ENCODE results near the gene ADK.
"Not testable (repeated sequence)": the region's sequence is repeated elsewhere in the genome, so short reads cannot be mapped to it uniquely, and the experiment has no call there.

ADK gene

DNA sequence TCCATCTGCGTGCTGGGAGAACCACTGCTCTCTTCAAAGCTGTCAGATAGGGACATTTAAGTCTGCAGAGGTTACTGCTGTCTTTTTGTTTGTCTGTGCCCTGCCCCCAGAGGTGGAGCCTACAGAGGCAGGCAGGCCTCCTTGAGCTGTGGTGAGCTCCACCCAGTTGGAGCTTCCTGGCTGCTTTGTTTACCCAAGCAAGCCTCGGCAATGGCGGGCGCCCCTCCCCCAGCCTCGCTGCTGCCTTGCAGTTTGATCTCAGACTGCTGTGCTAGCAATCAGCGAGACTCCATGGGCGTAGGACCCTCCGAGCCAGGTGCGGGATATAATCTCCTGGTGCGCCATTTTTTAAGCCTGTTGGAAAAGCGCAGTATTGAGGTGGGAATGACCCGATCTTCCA lies 422.5 kb downstream of the ADK start:
- not testable (repeated sequence) for DNase-seq

DNA sequence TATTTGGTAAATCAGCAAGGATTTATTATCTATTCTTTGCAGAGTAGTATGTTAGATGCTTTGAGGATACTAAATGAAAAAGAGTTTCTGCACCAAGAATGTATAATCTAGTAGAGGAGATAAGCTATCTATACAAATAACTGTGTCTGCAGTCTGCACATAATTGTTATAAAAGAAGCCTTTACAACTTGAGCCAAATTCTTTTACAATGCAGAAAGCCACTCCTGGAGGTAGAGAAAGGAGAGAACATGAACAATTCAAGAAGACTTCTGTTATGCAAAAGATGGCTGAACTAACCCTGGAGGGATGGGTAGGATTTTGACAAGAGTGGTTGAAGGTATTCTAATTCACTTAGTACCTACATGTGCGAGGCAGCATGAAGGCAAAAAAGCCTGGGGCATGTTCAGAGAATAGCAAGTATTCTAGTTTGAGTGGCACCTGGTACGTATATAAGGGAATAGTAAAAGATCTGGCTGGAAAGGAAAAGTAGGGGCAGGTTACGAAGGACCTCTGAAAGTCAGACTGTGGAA lies 424.2 kb downstream of the ADK start:
- no peak for DNase-seq

DNA sequence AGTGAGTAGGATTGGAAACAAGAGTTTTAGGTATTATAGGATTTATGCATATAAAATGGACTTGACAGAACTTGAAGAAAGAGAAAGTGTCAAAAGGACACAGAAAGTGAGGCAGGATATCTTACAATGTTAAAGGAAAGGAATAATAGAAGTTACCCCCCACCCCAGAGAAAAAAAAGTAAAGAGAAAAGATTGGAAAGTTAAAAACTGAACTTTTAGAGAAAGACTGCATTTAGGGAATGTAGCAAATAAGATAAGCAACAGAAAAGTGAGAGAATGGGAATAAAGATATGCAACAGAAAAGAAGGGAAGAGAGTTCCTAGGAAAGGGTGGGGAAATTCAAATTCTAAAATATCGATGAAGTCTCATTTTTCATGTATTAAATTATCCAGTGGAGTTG lies 424.9 kb downstream of the ADK start:
- no peak for DNase-seq

DNA sequence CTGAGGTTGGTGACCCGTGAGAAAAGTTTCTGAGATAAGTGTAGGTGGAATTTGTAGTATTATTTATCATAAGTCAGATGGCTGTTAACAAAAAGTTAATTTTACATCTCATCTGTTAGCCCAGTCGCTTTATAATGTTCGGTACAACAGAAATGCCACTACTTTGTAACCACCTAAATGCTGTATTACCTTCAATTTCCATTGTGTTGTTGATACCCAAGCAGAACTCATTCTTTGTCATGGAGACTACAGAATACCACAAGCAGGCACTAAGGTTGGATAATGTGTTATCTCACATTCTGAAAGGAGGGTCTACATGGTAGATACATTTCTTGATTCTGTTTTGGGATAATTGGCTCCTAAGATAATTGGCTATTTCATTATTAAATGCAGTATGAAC lies 425.6 kb downstream of the ADK start:
- no peak for DNase-seq

DNA sequence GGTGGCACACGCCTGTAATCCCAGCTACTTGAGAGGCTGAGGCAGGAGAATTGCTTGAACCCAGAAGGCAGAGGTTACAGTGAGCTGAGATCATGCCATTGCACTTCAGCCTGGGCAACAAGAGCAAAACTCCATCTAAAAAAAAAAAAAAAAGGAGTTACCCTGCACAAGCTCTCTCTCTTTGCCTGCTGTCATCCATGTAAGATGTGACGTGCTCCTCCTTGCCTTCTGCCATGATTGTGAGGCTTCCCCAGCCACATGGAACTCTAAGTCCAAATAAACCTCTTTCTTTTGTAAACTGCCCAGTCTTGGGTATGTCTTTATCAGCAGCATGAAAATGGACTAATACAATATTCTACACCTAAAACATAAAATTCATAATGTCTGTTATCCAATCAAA lies 429.4 kb downstream of the ADK start:
- not testable (repeated sequence) for DNase-seq

DNA sequence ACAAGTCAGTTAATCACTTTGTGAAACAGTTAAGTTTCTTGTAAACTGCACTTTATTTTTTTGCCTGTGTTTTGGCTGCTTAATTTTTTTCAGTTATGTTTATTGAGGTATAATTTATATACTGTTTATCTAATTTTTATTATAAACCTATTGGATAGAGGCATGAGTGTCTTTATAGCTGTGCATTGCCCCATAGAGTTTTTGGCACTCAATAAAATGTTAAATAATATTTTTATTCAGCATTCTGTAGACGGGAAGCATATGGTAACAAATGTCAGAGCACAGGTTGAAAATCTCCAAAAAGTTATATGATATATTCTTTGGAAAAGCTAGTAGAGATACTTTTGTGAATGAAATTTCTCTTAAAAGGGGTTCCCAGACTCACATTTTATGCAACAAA lies 431.5 kb downstream of the ADK start:
- DNase-seq: no peak

DNA sequence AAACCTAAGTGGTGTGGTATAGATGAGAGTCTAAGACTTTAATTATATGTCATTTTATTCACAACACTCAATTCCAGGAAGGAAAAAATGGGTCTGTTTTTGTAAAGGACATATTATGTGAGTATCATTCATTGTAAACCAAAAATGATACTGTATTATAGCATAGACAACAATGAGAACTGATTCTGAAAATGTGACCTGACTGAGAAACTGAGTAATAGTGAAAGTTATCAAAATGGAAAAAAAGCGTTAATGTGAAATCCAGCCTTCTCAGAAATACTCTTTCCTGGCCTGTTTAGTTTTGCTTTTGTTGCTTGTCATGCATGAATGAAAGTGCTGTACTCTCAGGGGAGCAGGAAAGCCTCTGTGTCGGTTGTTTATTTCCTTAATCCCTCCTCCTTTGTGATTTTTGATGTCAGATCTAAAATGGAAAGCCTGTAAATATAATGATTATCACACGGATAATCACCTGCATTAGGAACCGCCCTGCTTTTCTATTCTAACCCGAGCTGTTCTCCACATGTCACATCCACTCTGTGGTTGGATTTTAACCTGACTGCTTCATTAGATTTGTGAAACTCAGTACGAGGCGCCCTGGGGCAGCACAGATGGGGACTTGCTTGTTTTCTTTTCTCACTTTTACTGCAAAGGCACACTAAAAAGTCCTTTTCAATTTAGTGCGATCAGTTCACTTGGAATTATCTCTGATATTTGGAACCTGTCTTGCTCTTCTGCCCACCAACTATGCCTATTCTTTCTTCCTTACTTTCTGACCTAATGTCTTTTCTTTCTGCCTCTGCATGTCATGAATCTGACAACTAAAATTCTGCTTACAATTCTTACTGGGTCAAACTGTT lies 434.4 kb downstream of the ADK start:
- no peak for DNase-seq

DNA sequence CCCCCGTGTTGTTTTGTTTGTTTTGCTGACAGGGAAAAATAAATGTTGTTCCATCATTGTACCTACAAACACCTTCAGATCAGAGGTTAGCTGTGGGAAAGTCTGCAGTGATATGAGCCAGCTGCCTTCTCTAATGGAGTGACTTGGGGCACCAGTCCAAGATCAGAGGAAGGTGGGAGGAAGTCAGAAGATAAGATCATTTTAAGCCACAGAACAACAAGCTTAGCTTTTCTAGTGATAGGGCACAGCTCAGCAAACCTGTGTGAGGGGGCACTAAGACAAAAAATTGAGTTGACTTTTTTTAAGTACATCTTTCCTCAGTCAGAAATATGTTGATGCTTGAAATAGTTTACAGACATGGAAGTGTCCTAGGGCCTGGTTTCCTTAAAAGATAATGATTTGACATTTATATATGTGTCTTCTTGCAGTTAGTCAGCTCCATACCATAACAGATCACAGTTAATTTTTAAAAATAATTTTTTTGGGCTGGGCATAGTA lies 435.1 kb downstream of the ADK start:
- no peak for DNase-seq

DNA sequence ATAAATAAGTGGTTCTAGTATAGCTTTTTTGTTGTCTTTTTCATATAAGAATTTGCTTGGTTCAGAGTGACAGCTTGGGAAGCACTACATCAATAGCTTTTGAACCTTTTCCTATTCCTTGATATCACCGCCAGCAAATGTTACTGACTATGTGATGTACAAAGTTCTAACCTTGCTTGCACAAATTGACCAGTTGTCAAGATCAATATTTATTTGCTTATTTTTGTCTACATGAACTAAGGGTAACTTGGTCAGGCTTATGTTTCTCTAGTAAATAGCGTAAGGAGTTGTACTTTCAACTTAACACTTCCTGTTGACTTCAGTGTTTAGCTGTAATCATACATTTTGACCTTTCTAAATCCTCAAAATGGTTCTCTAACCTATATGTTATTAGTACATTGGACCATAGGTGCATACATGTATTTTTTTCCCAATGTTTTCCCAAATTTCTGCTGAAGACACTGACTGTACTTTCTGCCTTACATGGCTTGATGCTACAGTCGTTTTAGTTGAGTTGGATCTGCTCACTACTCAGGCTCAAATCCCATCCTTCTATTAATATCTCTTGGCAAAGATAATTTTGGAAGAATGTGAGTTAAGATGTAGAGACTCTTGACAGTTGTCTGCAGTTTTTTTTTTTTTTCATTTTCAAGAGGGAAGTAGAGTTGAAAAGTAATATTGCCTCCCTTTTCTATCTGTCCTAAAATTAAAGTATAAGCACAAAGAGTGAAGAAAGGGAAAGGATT lies 436.3 kb downstream of the ADK start:
- DNase-seq: no peak

DNA sequence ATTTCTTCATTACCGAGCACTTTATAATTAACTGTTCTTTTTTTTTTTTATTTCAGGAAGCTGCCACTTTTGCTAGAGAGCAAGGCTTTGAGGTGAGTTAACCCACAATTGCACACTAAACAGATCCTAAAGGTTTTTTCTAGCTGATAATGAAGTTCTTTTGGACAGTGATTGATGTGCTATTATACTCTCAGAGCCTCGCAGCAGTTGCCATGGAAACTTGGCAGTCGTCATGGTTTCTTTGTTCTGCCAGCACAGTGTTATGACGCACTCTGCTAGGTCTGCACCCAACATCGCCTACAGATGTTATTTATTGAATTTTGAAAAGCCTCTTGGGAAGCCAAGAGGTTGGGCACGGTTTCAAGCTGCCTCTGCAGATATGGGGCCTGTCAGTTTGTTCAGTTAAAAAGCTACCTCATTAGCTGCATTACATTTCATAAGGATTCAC lies 438.2 kb downstream of the ADK start:
- DNase-seq: peak; percentile 98

DNA sequence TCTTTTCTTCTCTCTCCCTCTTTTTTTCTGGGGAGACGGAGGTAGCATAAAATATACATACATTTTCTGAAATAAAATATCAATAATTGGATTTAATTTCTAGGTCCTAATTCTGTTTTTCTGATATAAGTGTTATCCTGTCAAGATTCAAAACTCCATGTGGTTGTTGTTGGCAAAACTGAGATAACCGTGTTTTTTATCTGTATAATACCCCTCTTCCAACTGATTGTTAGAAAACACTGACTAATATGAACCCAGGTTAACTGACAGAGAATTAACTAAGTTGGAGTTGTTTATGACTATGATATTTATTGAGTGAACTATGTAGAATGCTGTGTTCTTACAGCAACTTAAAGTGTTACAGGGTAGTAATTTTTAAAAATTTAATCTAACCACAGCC lies 438.8 kb downstream of the ADK start:
- DNase-seq: no peak

DNA sequence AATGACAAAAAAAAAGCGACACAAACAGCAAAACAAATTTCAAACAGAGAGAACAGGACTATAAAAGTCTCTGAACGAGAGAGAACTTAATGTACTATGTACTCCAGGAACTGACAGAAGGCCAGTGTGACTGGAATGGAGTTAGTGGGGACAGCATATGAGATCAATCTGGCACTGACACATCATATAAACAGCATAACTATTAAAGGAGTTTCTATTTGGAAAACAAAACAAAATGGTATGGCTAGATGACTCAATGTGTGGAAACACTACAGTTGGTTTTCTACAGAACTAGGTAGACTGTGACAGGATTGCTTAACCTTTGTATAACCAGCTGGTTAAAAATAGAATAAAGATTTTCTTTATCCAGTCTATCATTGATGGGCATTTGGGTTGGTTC lies 442.4 kb downstream of the ADK start:
- peak; percentile 68 for DNase-seq

DNA sequence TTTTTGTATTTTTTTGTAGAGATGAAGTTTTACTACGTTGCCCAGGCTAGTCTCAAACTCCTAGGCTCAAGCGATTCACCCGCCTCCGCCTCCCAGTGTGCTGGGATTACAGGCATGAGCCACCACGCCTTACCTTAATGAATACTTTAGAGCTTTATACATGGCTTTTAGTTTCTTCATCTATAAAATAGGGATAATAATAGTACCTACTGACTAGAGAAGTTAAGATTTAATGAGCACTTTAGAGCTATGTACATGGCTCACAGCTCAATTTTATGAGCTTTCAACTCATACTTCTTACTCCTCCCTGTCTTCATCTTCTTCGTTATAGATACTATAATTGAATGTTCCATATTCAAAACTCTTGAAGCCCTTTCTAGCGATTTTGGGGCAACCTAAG lies 445.7 kb downstream of the ADK start:
- no peak for DNase-seq

DNA sequence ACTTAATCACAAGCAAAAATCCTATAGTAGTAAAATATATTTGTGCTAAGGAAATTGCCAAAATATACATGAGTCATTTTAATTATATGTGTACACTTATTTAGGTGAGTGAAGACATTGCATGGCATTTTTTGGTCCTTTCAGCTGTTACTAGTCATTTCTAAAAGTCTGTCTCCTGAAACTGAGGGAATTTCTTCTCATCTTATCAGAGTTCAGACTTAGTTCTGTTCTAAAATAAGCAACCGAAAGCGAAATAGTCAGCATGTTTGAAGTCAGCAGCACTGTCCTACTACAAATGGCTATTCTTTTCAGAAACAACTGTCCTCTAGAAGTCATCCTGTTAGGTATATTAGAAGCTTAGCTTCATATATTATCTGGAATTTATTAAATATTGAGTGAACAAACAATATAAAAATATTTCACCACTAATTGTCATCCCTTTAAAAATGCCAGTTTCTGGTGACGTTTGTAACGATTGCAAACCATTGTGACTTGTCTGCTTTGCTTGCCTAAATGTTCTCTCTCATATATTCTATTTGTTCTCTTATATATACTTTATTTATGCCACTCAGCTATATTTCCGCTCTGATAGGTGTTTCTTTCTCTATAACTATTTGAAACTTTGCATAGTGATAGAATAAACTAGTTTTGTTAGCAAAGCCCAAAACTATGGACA lies 448.0 kb downstream of the ADK start:
- DNase-seq: no peak

DNA sequence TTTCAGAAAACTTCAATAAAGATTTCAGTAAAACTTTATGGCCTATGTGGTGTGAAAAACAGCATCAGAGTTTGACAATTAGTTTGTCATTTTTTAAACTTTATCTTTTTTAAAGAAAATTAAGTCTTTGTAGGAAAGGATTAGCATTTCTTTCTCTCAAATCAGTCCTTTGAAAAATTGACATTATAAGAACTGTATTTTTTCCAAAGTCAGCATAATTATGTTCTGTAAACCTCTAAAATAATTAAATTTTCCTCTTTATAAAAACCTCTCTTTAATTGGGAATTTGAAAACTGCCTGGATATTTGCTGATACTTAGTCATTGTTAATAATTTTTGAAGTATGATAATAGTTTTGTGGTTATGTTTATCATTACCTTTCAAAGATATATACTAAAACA lies 448.7 kb downstream of the ADK start:
- no peak for DNase-seq

DNA sequence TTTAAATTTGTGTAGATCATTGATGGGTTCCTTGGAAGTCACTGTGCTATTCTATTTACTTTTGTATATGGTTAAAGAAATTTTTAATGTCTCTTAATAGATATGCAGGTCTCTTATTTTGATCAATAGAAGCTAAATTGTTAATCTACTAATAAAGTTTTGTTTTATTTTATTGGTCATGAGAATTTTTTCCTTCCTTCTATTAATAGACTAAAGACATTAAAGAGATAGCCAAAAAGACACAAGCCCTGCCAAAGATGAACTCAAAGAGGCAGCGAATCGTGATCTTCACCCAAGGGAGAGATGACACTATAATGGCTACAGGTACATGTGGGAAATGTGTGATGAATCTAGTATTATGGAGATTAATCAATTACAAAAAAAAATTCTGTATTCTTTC lies 449.1 kb downstream of the ADK start:
- DNase-seq: no peak

DNA sequence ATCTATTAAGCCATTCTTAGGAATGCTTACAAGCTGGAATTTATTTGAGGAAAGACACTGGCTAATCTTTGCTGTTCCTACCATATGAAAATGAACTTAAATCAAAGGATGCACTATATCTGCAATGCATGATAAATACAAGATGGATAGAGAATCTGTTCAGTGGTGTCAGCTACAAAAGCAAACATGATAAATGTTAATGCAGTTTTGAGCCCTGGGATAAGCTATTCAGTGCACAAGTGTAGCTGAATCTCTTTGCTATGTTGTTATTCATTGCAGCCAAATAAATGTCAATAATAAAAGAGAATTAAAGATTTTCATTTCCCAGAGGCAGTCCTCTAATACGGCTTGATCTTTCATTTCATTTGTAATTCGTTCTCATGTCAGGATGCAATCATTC lies 451.6 kb downstream of the ADK start:
- DNase-seq: no peak

DNA sequence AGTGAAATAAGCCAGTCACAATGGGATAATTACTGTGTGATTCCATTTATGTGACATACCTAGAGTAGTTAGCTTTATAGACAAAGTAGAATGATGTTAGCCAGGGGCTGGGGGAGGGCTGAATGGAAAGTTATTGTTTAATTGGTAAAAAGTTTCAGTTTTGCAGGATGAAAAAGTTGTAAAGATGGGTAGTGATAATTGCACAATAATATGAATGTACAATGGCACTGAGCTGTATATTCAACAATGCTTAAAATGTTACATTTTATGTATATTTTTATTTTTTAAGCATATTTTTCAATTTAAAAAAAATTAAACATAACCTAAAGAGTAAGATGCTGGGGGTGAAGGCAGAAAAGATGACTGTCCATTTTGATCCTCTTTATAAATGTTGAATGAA lies 459.3 kb downstream of the ADK start:
- DNase-seq: no peak

DNA sequence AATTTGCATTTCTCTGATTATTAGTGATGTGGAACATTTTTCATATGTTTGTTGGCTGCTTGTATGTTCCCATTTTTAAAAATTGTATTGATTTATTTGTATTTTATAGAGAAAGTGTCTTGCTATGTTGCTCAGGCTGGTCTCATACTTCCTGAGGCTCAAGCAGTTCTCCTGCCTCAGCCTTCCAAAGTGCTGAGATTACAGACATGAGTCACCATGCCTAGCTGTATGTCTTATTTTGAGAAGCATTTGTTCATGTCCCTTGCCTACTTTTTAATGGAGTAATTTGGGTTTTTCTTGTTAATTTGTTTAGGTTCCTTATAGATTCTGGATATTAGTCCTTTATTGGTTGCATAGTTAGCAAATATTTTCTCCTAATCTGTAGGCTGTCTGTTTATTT lies 461.2 kb downstream of the ADK start:
- DNase-seq: no peak

DNA sequence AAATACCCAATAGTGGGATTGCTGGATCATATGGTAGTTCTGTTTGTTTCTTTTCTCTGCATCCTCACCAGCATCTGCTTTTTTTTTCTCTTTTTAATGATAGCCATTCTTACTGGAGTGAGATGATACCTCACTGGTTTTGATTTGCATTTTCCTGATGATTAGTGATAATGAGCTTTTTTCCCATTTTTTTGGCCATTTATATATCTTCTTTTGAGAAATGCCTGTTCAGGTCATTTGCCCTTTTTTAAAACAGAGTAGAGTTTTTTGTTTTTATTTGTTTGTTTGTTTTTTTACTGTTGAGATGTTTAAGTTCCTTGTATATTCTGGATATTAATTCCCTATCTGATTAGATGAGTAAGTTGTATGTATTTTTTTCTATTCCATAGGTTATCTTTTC lies 469.6 kb downstream of the ADK start:
- DNase-seq: no peak

DNA sequence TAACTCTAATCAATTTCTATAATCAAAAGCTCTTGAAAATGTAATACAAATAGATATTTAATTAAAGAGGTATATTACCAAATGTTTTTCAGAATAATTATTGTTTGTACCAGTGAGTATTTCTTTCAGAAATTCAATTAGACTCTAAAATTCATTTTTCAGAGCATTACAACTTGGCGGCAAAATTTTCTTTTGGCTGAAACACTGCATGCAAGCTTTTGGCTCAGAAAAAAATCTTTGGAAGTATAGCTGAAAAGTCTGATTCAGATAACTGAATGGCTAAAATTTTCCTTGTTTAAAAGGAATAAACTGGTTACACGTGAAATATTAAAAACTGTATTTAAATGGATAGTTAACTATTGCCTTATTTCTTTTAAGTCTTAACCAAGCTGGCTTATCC lies 472.8 kb downstream of the ADK start:
- DNase-seq: no peak

DNA sequence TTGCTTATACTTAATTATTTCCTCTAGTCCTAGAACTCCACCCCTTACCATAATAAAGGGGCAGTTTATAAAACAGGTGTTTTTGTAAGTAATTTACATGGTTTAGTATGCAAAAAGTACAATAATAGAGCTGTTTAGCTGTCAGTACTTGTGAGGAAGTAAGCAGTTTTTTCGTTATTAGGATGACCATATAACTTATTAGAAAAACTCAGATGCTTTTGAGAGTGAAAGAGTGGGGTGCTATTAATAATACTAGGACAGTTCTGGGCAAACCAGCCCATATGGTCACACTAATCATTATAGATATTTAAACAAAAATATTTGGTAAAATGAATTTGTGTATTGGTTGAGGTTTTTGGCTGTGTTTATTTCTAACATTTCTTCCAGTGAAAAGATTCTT lies 473.5 kb downstream of the ADK start:
- DNase-seq: no peak

DNA sequence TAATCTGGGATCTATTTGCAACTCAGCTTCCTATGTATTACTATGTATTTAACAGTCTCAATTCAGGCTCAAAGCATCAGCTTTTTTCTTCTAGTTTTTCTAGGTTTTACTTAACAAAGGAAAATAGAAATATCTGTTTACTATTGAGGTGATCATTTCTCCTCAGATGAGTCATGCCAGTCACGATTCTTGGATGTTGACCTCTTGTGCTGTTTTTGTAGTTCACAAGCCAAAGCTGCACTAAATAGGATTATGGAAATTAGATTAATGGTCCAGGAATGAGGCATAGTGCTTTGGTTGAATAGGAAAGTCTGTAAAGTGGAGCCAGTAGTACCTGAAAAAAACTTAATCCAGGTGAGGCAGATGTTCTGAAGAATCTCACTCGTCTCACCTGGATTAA lies 477.1 kb downstream of the ADK start:
- DNase-seq: no peak

Data from fibroblast of skin of right quadriceps (primary cell).